GM11168 (cell line): ENCODE results near the gene FBXO46.
"Not testable (repeated sequence)": the region's sequence is repeated elsewhere in the genome, so short reads cannot be mapped to it uniquely, and the experiment has no call there.

Source experiments
- in situ Hi-C: fragments of 300-500 bp; cut with MboI; formaldehyde crosslinking; loops from one replicate; pipeline ENCODE4 v1.12.0; 2022; ENCODE audit warnings: low sequenced_read_pairs; ENCODE audit not compliant: unreplicated experiment

FBXO46 gene

DNA sequence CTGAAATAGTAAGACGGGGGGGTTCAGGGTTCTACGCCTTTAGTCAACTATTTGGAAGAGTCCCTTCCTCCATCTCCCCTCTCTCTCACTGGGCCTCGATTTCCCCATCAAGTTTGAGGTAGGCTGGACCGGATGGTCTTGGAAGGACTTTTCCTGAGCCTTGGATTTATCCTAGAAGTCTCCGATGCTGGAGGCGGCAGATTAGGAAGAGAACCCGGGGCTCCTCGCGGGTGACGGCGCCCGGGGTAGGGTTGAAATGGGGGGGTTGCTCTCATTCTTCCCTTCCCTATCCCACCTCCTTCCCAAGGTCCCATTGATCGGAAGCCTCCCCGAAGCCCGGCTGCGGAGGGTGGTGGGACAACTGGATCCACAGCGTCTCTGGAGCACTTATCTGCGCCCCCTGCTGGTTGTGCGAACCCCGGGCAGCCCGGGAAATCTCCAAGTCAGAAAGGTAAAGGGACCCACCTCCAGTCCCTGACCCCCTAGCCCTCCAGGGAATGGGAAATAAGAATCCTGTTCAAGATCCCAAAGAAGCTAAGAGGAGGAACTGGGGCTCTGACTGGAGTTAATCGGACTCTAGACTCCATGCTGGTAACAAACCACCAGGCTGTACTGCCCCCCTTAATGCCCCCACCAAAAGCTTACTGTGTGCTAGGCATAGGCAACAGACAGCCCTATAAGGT is 37.4 kb downstream of the FBXO46 start:
- in situ Hi-C loops: no loop called here

DNA sequence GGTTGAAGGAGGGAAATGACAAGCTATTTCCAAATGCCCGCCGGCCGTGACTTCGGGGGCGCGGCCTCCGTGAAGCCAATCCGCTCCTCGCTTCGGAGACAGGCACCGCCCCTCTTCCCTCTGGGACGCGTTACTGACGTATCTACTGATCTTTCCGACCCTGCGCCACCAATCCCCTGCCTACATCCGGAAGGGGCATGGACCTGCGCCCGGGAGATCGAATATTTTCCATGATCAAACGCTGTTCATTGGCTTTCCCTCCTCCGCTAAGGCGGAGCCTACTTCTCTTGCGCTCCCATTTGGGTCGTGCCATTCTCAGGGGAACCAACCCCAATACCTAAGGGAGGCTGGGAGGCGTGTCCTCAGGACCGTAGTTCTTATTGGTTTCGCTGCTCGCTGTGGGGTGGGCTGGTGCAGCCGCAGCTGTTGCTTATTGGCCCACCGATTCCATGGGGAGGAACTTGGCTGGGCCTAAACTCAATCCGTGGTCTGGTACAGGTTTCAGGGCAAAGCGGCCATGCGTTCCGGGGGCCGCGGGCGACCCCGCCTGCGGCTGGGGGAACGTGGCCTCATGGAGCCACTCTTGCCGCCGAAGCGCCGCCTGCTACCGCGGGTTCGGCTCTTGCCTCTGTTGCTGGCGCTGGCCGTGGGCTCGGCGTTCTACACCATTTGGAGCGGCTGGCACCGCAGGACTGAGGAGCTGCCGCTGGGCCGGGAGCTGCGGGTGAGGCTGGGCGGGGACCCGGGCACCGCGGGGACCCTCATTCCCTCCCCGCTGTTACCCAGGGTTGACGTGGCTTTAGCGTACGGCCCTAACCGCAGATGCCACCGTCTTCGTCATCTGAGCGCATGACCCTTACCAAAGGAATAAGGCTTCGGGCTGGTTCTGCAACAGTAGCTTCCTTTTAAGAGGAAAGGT is 38.2 kb downstream of the FBXO46 start, which contains the start of gene QPCTL:
Gene QPCTL (plus strand): TSS at position 480 of the 919 bp plus-strand sequence. CDS start 38 bp downstream, at position 518.
- in situ Hi-C loops: no loop called here

DNA sequence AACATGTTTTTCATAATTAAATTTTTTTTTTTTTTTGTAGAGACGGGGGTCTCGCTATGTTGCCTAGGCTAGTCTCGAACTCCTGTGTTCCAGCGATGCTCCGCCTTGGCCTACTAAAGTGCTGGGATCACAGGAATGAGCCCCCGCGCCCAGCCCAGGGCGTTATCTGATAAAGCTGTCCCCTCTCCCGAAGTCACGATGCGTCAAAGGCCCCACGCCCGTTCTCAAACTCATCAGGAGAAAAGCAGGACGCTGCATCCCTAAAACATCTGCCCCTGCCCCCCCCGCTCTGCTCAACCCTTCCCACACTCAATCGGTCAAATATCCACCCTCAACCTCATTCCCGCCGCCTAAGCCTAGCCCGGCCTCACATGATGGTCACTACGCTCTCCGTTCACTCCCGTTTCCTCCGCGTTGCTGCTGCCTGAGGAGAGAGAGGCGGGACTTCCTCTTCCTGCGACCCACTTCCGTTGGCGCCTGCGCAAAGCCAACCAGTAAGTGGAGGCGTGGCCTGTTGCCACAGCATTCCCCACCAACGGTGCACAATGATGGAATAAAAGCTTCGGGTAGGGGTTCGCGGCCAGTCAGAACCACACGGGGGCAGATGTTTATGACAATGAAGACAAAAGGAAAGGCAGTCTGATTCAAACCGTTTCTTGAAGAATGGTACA is 39.0 kb downstream of the FBXO46 start, which contains the start of gene SNRPD2:
Gene SNRPD2 (minus strand): TSS at position 438 of the 671 bp plus-strand sequence. CDS start 65 bp downstream, at position 373.
- in situ Hi-C loops: no loop called here

DNA sequence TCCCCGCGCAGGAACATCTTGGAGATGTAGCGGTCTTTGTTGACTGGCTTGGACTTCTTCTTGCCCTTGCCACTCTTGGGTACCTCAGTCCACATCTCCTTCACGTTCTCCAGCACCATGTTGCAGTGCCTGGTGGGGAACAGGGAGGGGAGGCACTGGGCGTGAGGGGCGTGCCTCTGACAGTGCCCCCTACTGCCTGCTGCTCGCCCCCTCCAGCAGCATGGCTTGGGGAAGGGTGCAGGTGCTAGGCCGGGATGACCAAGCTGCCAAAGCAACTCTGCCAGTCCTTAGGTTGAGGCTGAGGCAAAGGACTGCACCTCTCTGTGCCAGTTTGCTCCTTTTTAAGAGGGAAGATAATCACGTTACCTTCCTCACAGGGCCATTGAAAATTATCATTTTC is 43.1 kb downstream of the FBXO46 start:
- in situ Hi-C loops: no loop called here

DNA sequence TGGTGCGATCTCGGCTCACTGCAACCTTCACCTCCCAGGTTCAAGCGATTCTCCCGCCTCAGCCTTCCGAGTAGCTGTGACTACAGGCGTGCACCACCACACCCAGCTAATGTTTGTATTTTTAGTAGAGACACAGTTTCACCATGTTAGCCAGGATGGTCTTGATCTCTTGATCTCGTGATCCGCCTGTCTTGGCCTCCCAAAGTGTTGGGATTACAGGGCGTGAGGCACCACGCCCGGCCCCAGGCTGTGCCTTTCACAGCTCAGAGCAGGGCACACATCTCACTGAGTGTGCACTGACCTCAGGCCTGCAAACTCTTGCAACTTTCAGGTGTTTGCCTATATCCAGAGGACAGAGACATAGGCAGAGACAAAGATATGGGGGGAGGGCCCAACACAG is 45.7 kb downstream of the FBXO46 start:
- in situ Hi-C loops: not testable (repeated sequence)

DNA sequence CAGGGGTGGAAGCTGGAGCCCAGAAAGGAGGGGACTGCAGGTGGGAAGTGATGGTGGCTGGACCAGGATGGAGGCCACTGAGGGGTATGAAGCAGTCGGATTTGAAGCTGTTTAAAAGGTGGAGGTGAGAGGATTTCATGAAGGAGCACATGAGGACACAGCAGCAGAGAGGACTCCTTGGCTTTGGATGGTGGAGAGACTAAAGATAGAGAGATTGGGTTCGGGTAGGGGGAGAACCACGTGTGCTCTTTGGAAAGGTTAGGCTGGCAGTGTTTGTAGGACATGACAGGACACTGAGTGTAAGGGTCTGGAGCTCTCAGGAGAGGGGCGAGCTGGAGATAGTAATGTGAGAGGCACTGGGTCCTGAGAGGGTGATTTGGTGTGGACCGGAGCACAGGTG is 47.8 kb downstream of the FBXO46 start:
- in situ Hi-C loops: no loop called here

DNA sequence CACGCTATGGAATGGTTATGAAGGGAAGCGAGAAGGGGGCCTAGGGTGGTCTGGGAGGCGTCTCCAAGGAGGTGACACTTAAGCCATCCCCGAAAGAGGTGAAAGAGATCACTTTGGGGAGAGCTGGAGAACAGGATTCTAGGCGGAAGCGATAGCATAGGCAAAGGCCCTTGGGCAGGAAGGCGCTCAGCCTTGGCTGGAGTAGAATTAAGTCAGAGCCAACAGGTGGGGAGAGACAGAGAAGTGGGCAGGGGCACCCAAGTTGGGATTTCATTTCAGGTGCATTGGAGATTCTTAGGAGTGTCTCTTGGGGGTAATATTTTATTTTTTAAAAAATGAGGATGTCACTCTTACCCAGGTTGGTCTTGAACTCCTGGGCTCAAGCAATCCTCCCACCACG is 48.6 kb downstream of the FBXO46 start:
- in situ Hi-C loops: no loop called here

DNA sequence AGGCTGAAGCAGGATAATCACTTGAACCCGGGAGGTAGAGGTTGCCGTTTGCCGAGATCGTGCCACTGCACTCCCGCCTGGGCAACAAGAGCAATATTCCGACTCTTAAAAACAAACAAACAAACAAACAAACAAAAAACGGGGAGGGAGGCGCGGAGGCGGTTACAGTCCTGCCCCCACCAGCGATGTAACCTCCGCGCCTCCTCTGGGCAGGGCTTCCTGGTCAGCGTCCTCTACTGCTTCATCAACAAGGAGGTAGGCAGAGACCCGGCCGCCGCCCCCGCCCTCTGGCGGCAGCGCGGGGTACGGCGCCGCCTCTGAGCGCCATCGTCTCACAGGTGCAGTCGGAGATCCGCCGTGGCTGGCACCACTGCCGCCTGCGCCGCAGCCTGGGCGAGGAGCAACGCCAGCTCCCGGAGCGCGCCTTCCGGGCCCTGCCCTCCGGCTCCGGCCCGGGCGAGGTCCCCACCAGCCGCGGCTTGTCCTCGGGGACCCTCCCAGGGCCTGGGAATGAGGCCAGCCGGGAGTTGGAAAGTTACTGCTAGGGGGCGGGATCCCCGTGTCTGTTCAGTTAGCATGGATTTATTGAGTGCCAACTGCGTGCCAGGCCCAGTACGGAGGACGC is 49.2 kb downstream of the FBXO46 start:
- in situ Hi-C loops: no loop called here

DNA sequence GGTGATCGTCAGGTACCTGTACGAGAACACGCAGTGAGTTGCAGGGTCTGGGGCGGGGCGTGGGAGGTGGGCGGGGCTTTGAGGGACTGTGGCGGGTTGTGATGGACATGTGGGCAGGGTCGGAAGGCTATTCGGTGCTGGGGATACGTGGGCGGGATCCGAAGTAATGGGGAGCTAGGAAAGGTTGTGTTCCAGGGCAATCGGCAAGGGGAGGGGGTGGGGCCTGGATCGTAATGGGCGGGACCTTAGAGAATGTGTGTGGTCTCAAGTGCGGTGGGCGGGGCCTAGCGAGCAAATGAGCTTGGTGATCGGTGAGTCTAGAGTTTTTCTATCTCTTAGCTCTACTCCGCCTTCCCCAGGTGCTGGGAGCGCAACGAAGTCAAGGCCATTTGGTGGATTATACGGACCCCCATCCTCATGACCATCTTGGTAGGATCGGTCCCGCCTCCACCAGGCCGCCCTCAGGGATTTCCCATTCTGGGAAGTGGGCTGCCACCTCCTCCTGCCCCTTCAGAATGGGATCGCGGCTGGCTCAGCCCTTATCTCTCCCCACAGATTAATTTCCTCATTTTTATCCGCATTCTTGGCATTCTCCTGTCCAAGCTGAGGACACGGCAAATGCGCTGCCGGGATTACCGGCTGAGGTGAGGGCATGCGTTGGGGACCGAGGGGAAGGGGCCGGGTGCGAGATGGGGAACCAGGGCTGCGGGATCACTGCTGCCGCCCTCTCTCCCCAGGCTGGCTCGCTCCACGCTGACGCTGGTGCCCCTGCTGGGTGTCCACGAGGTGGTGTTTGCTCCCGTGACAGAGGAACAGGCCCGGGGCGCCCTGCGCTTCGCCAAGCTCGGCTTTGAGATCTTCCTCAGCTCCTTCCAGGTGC is 53.1 kb downstream of the FBXO46 start:
- in situ Hi-C loops: no loop called here

DNA sequence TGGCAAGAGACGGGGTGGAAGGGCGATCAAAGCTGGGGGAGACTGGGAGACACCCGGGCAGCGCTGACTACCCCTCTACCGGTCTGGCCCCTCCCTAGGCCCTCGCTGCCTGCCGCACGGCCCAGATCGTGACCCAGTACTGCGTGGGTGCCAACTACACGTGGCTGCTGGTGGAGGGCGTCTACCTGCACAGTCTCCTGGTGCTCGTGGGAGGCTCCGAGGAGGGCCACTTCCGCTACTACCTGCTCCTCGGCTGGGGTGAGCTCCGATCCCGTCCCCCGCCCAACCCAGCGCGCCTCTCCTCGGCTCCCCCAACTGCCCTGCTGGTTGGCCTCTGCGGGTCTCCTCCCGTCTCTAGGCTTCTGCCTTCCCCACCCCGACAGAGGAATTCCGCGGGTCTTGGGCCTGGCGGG is 53.8 kb downstream of the FBXO46 start:
- in situ Hi-C loops: no loop called here

DNA sequence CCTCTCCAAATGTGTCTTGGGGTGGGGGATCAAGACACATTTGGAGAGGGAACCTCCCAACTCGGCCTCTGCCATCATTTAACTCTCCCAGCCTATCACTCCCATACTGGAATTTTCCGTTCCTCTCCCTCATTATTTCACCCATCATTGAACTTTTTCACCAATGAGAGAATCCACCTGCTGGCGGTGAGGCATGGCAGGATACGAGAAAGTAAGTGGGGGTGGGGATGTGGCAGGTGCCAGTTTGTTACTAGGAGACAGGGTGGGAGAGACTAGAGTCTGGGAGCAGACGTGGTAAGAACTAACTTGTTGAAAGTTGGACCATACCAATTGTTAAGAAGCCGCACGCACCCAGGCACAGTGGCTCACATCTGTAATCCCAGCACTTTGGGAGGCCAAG is 55.8 kb downstream of the FBXO46 start:
- in situ Hi-C loops: no loop called here

DNA sequence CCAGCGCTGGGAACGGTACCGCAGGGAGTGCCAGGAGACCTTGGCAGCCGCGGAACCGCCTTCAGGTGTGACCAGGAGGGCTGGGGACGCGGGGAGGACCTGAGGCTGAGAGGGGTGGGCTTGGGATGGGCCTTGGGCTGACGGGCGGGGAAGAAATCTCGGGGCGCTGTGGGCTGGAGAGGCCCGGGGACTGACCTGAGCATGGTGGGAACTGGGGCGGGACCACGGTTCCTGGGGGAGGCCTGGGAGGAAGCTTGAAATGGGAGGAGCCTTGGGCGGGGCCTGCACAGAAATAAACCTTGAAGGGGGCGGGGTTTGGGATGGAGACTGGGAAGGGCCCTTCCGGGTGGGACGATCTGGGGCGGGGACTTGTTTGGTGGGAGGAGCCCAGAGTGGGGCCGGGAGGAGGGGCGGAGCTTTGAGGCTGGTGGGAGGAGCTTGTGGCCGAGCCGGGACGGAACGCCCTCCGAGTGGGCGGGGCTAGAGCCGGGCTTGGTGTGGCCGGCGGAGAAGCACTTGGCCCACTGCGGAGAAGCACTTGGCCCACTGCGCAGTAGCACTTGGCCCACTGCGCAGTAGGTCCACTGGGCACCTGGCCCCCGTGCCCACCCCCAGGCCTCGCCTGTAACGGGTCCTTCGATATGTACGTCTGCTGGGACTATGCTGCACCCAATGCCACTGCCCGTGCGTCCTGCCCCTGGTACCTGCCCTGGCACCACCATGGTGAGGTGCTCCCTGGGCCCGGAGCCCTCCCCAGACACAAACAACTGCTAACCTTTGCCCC is 59.8 kb downstream of the FBXO46 start:
- in situ Hi-C loops: no loop called here

DNA sequence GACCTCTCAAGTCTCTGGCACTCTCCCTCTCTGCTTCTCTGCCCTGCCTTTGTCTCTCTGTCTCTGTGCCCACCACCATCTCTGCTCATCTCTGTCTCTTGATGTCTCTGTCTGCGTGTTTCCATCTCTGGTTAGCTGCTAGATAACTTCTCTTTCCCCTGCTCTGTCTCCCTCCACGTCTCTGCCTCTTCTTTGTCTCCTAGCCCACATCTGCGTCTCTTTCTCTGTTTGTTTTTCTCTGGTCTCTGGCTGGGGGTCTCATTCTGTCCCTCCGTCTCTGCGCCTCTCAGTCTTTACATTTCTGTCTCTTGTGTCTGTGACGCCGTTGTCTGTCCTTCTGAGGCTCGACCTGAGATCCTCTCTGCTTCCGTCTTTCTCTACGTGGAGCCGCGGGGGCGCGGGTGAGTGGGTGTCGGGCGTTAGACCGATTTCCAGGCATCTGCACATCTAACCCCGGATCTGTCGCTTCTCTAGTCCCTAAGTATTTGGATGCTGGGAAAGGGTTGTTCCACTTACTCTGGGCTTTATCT is 62.3 kb downstream of the FBXO46 start:
- in situ Hi-C loops: no loop called here

DNA sequence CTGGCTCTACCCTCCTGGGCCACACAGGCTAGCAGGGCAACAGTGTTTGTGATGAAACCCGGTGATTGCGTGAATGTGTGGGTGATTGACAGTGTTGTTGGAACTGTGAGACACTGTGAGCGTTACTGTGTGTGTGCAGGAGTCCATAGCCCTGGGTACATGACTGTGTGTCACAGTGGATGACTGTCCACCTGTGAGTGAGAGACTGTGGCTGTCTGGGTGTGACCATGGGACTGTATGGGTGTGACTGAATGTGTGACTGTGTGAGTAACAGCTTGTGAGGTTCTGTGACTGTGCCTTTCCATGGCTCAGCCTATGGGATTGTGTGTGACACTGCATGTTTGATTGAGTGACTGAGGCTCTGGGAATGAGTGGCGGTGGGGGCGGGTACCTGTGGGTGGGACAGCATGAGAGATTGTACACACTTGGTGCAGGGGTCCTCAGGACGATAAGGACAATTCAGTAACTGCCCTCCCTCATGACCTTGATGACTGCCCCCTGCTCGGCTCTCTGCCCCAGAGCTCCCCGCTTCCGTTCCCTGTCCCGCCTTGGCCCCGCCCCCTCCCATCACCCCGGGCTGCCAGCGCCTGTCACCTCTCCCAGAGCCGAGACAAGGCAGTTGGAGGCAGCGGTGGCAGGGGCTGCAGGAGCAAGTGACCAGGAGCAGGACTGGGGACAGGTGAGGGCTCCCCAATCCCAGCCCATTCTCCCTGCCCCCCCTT is 62.9 kb downstream of the FBXO46 start, which contains the start of gene GIPR:
Gene GIPR (plus strand): TSS at position 602 of the 722 bp plus-strand sequence. CDS start 1,300 bp downstream, outside the sequence.
- in situ Hi-C loops: no loop called here

DNA sequence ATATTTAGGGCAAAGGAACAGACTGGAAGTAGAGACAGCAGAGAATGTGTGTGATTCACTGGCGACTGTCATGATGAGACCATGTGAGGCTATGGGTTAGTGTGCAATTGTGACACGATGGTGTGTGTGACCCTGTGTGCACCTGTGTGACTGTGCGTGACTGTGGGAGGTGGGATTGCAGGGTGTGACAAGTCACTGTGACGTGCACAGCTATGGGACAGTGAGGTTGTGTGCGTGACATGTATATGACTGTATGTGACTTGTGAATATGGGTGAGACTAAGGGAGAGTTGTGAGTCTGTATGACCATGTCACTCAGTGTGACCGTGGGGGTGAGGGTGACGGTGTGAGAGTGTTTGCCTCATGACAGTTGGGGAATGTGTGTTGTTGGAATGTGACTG is 66.1 kb downstream of the FBXO46 start:
- in situ Hi-C loops: no loop called here

DNA sequence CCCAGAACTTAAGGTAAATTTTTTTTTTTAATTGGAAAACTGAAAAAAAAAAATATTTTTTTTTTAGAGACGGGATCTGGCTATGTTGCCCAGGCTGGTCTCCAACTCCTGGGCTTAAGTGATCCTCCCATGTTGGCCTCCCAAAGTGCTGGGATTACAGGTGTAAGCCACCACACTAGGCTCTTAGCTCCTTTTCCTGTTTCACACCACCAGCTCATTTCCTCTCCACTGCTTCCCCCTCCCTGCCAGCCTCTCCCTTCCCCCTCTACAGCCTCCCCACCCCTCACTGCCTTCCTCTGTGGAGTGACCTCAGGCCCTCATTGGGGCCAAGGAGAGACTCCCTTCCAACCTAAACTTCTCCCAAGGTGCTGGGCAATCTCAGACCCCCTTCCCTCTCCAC is 66.9 kb downstream of the FBXO46 start:
- in situ Hi-C loops: no loop called here

DNA sequence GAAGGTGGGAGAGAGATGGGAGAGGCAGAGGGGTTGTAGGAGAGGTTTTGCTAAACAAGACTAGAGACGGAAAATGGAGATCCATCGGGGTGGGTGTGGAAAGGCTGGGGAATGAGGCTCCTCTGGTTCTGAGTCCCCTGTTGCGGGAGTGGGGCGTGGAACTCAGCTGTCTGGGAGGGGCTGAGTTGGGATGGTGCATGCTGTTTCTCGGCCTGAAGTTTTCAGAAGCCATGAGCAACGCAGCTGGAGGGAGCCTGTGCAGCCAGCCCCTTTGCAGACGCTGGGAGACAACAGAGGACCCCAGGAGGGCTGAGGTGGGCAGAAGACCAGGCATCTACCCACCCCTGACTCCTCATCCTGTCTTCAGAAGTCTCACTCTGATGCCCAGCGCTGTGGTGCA is 70.1 kb downstream of the FBXO46 start:
- in situ Hi-C loops: no loop called here
